Stimulated activated naive B cell treated with anti-CD40 and anti-IgM and Interleukin-4, amounts not matched to agents 10 μg/mL and 1 μg/mL and 100 μg/mL, for 72 hours (primary cell): Measurements from ENCODE around the gene DAPK2.
"Not testable (repeated sequence)": the region's sequence is repeated elsewhere in the genome, so short reads cannot be mapped to it uniquely, and the experiment has no call there.

ENCODE experiments used
- ATAC-seq, 2 donors: fragments of 150-1000 bp; cut with Tn5 transposase; replicated peaks; 2 replicates each; pipeline ENCODE4 v1.10.0; 2021; ENCODE audit warnings: moderate library complexity in 1 of 2
- DNase-seq: peaks from one replicate; pipeline ENCODE4 v3.0.0; 2021
- H3K27ac Mint-ChIP-seq: one replicate; pipeline ENCODE4 v1.8.0; 2022; ENCODE audit warnings: mild to moderate bottlenecking, mixed read lengths
- H3K27me3 Mint-ChIP-seq, 2 donors: one replicate each; pipeline ENCODE4 v1.8.0; 2022; ENCODE audit warnings: mixed read lengths in 2 of 2
- H3K36me3 Mint-ChIP-seq, 2 donors: one replicate each; pipeline ENCODE4 v1.8.0; 2022; ENCODE audit warnings: mixed read lengths in 2 of 2, mild to moderate bottlenecking in 1 of 2
- H3K4me1 Mint-ChIP-seq, 2 donors: one replicate each; pipeline ENCODE4 v1.8.0; 2022; ENCODE audit warnings: mixed read lengths in 2 of 2, mild to moderate bottlenecking in 1 of 2
- H3K4me3 Mint-ChIP-seq, 2 donors: one replicate each; pipeline ENCODE4 v1.8.0; 2022; ENCODE audit warnings: mild to moderate bottlenecking in 2 of 2, mixed read lengths in 2 of 2, moderate library complexity in 1 of 2
- H3K9me3 Mint-ChIP-seq, 2 donors: one replicate each; pipeline ENCODE4 v1.8.0; 2022; ENCODE audit warnings: mixed read lengths in 2 of 2, mild to moderate bottlenecking in 1 of 2

DAPK2 gene

DNA sequence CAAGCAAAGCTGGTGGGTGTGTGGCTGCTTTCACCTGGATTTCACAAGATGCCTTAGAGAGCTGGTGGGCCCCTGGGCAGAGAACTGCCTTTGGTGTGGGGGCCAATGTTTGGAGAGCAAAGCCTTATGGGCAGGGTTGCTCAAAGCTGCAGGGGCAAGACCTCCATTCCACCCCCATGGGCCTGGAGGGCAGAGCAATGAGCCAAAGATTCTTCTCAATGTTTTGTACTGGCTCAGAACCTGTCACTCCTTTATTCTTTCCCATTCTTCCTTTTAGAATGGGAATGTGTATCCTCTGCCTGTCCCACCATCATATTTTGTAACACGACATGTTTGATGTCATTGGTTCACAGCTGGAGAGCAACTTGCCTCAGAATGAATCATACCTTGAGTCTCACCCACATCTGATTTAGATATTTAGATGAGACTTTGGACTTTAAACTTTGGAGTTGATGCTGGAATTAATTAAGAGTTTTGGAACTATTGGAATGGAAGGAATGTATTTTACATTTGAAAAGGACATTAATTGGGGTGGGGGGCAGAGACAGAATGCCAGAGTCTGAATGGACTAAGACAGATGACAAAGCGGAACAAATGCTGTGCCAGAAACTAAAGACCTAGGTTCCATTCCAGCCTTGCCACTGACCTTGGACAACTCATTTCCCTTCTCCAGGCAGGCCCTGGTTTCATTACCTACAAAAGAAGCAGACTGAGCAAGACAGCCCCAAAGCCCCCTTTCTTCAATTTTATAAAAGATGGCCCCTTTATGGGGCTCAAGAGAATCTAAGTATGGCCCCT lies 72.9 kb downstream of the DAPK2 start:
- DNase-seq (no peak), ATAC-seq (no peak)
- Mint-ChIP-seq H3K27ac (no peak overlapping the region), H3K9me3 (no peaks in the 10 kb centered on the region), H3K27me3 (no peaks in the 10 kb centered on the region), H3K4me1 (peaks cover 25 to 42% of the 10 kb centered on the region in 2 donors), H3K36me3 (peaks cover 0 to 3% of the 10 kb centered on the region in 2 donors), H3K4me3 (no peak overlapping the region)

GRCh38 chr15:63972801-63973200 lies 73.5 kb downstream of the DAPK2 start:
- no peak overlapping the region for H3K4me3 Mint-ChIP-seq
- ATAC-seq, result no peak
- peaks cover 25 to 42% of the 10 kb centered on the region in 2 donors for H3K4me1 Mint-ChIP-seq
- H3K36me3 Mint-ChIP-seq, result peaks cover 0 to 3% of the 10 kb centered on the region in 2 donors
- H3K27ac Mint-ChIP-seq, result no peak overlapping the region
- no peaks in the 10 kb centered on the region for H3K9me3 Mint-ChIP-seq
- no peak for DNase-seq
- peaks cover 1% of the 10 kb centered on the region in 2 donors for H3K27me3 Mint-ChIP-seq

DNA sequence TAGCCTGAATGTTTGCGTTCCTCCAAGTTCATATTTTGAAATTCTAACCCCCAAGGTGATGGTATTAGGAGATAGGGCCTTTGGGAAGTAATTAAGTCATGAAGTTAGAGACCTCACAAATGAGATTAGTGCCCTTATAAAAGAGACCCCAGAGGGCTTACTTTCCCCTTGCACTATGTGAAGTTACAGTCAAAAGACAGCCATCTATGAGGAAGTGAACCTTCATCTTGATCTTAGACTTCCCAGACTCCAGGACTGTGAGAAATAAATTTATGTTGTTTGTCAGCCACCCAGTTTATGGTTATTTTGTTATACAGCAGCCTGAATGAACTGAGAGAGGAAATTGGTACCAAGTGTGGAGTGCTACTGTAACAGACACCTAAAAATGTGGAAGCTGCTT lies 74.4 kb downstream of the DAPK2 start:
- Mint-ChIP-seq H3K27ac (peak overlapping the region; percentile 86), H3K4me3 (peak overlapping the region in 1 of 2 donors; percentile 5), H3K27me3 (peaks cover 4 to 6% of the 10 kb centered on the region in 2 donors), H3K9me3 (no peaks in the 10 kb centered on the region), H3K4me1 (peaks cover 25 to 42% of the 10 kb centered on the region in 2 donors), H3K36me3 (peaks cover 0 to 4% of the 10 kb centered on the region in 2 donors)
- DNase-seq (no peak), ATAC-seq (no peak)

DNA sequence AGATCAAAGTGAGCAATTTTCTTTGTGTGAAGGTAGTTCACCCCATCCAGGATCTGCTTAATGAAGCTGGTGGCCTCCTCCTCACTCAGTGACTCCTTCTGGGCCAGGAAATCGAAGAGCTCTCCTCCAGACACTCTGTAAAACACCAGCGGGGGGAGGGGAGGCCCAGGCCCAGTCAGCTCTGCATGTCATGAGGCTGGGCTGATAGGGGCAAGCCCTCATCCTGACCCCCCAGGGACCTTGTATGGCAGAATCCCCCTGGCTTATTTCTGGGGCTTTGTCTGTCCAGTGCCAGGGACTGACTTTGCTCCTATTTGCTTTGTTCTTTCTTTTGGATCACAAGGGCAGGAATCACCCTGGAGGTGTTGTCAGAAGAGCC lies 74.9 kb downstream of the DAPK2 start:
- Mint-ChIP-seq H3K36me3 (peaks cover 0 to 4% of the 10 kb centered on the region in 2 donors), H3K9me3 (no peaks in the 10 kb centered on the region)

DNA sequence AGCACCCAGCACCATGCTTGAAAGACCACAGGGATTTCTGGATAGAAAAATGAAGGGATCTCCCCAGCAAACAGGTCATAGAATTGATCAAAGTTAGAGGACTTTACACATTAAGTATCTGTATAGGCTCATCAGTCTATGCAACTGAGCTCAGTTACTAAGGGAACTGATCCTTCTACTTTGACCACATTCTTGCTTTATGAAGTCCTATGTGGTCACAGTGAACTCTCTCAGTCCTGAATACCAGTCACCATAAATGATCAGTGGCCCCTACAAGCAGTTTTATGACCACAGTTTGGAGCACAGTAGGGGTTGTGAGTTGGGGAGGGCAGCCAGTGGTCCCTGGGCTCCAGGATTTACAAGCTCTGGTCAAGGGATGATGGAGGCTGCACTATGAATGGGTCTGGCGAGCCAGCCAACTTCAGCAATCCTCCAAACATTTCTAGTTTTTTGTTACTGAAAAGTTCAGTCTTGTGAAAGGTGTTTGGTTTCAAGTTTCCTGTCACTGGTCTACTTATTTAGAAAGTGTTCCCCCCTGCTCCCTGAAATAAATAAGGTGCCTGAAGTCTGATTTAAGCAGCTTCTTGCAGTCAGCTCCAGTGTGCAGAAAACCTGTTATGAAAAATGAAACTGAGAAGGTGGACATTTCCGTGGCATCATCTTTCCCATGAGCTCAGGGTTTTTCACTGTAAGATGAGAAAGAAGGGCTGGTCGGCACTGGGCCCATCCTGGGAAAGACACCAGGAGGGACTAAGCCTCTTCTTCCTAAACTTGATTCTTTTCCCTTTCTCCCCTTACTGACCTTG lies 75.5 kb downstream of the DAPK2 start:
- Mint-ChIP-seq H3K4me1 (peaks cover 25 to 42% of the 10 kb centered on the region in 2 donors), H3K27me3 (peaks cover 4 to 6% of the 10 kb centered on the region in 2 donors), H3K27ac (peak overlapping the region; percentile 86), H3K4me3 (peak overlapping the region; percentile 37 to 51), H3K9me3 (no peaks in the 10 kb centered on the region), H3K36me3 (peaks cover 2 to 4% of the 10 kb centered on the region in 2 donors)
- DNase-seq (peak; percentile 39), ATAC-seq (peak; percentile 98)

More for the DNA sequence above, 74.9 kb downstream of the DAPK2 start:
- H3K4me3 Mint-ChIP-seq, result peak overlapping the region; percentile 37 to 51
- ATAC-seq (peak; percentile 15 to 24), DNase-seq (no peak)
- peaks cover 4 to 6% of the 10 kb centered on the region in 2 donors for H3K27me3 Mint-ChIP-seq
- peaks cover 25 to 42% of the 10 kb centered on the region in 2 donors for H3K4me1 Mint-ChIP-seq
- H3K27ac Mint-ChIP-seq, result peak overlapping the region; percentile 86

- no peak overlapping the region for H3K4me3 Mint-ChIP-seq
- no peak for DNase-seq
- H3K9me3 Mint-ChIP-seq, result peaks cover 2% of the 10 kb centered on the region in 2 donors
- peak in 1 of 2 donors; percentile 0 for ATAC-seq
- peak overlapping the region; percentile 42 for H3K27ac Mint-ChIP-seq
- H3K27me3 Mint-ChIP-seq, result peaks cover 4 to 6% of the 10 kb centered on the region in 2 donors
- H3K4me1 Mint-ChIP-seq, result peaks cover 25 to 42% of the 10 kb centered on the region in 2 donors
- H3K36me3 Mint-ChIP-seq, result peaks cover 6 to 8% of the 10 kb centered on the region in 2 donors
These were observed 76.4 kb downstream of the DAPK2 start for GRCh38 chr15:63969652-63970421.

DNA sequence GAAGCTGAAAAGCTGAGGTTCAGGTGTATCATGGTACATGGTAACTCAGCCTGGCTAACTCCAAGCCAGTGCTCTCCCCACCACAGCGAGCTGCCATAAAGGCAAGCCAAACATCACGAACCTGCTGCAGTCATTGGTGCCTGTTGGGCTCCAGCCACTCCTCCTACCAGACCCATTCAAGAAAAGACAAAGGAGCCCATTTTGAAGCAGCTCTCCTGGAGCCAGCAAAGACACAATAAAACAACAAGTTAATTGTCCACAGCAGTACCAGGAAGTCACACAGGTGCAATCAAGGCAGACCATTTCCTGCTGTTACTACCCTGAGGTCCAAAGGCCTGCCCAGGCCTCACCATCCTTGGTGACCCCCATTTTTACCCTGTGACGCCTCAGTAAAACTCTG lies 77.6 kb downstream of the DAPK2 start:
- Mint-ChIP-seq H3K4me3 (no peak overlapping the region), H3K27ac (peak overlapping the region; percentile 32), H3K4me1 (peaks cover 25 to 42% of the 10 kb centered on the region in 2 donors), H3K36me3 (peaks cover 8 to 15% of the 10 kb centered on the region in 2 donors), H3K27me3 (peaks cover 4 to 13% of the 10 kb centered on the region in 2 donors), H3K9me3 (peaks cover 7 to 9% of the 10 kb centered on the region in 2 donors)
- DNase-seq (no peak), ATAC-seq (no peak)

DNA sequence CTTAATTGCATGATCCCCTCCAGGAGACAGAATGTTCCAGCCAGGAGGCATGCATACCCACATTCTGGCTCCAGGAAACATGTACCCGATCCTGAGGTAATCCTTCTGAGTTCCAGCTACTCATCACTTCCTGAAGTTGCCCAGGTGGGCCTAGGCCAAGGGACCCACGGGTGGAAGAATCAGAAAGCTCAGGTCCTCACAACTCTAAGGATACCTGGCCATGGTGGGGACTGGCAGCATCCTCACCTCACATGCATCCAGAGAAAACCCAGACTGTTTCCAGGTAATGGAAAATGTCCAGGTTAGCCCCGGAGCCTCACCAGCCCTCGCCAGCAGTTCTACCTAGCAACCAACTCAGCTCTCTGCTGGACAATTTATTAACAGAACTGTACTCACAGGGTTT lies 78.2 kb downstream of the DAPK2 start:
- Mint-ChIP-seq H3K4me3 (no peak overlapping the region), H3K4me1 (peaks cover 25 to 37% of the 10 kb centered on the region in 2 donors), H3K27ac (no peak overlapping the region), H3K9me3 (peaks cover 9 to 14% of the 10 kb centered on the region in 2 donors), H3K36me3 (peaks cover 12 to 20% of the 10 kb centered on the region in 2 donors), H3K27me3 (peaks cover 4 to 18% of the 10 kb centered on the region in 2 donors)
- ATAC-seq (no peak), DNase-seq (no peak)

DNA sequence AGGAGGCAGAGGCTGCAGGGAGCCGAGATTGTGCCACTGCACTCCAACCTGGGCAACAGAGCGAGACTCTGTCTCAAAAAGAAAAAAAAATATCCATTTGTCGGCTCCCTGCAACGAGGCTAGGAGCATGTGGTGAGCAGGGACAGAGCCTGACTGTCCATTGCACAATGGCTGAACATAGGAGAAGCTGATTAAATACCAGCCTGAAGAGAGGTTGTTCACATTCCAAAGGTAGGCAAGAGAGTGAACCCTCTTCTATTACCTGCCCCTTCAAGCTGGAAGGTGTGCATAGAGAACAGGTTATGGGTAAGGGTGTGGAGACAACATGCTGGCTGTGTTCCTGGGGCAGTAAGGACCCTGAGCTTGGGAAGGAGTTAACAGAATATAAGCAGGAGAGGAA lies 78.7 kb downstream of the DAPK2 start:
- Mint-ChIP-seq H3K27ac (no peak overlapping the region), H3K4me3 (no peak overlapping the region), H3K9me3 (peaks cover 9 to 14% of the 10 kb centered on the region in 2 donors), H3K4me1 (peaks cover 25 to 36% of the 10 kb centered on the region in 2 donors), H3K36me3 (peaks cover 12 to 21% of the 10 kb centered on the region in 2 donors), H3K27me3 (peaks cover 4 to 18% of the 10 kb centered on the region in 2 donors)
- ATAC-seq, result no peak
- no peak for DNase-seq

DNA sequence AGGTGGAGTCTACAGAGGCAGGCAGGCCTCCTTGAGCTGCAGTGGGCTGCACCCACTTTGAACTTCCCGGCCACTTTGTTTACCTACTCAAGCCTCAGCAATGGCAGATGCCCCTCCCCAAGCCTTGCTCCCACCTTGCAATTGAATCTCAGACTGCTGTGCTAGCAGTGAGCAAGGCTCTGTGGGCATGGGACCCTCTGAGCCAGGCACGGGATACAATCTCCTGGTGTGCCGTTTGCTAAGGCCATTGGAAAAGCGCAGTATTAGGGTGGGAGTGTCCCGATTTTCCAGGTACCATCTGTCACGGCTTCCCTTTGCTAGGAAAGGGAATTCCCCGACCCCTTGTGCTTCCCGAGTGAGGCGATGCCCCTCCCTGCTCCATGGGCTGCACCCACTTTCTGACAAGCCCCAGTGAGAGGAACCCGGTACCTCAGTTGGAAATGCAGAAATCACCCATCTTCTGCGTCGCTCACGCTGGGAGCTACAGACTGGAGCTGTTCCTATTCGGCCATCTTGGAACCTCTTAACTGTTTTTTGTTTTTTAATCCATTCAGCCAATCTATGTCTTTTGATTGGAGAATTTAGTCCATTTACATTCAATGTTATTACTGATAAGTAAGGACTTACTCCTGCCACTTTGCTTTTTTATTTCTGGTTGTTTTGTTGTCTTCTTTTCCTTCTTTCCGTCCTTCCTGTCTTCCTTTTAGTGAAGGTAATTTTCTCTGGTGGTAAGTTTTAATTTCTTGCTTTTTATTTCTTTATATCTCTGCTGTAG lies 83.2 kb downstream of the DAPK2 start:
- H3K9me3 Mint-ChIP-seq, result peaks cover 9 to 14% of the 10 kb centered on the region in 2 donors
- not testable (repeated sequence) for ATAC-seq, H3K4me1 Mint-ChIP-seq, H3K27ac Mint-ChIP-seq, H3K4me3 Mint-ChIP-seq, DNase-seq
- peaks cover 9 to 21% of the 10 kb centered on the region in 2 donors for H3K36me3 Mint-ChIP-seq
- peaks cover 8 to 18% of the 10 kb centered on the region in 2 donors for H3K27me3 Mint-ChIP-seq

GRCh38 chr15:63953524-63953923 lies 92.8 kb downstream of the DAPK2 start:
- Mint-ChIP-seq H3K36me3 (no peaks in the 10 kb centered on the region), H3K4me3 (no peak overlapping the region), H3K9me3 (peaks cover 0 to 3% of the 10 kb centered on the region in 2 donors), H3K4me1 (peaks cover 6 to 9% of the 10 kb centered on the region in 2 donors), H3K27me3 (no peaks in the 10 kb centered on the region), H3K27ac (no peak overlapping the region)
- DNase-seq (no peak), ATAC-seq (no peak)

GRCh38 chr15:63950911-63951481 lies 95.3 kb downstream of the DAPK2 start:
- H3K27me3 Mint-ChIP-seq, result no peaks in the 10 kb centered on the region
- no peaks in the 10 kb centered on the region for H3K36me3 Mint-ChIP-seq
- no peak for ATAC-seq
- no peaks in the 10 kb centered on the region for H3K9me3 Mint-ChIP-seq
- no peak overlapping the region for H3K27ac Mint-ChIP-seq
- H3K4me3 Mint-ChIP-seq, result no peak overlapping the region
- peaks cover 10 to 12% of the 10 kb centered on the region in 2 donors for H3K4me1 Mint-ChIP-seq
- DNase-seq, result no peak

DNA sequence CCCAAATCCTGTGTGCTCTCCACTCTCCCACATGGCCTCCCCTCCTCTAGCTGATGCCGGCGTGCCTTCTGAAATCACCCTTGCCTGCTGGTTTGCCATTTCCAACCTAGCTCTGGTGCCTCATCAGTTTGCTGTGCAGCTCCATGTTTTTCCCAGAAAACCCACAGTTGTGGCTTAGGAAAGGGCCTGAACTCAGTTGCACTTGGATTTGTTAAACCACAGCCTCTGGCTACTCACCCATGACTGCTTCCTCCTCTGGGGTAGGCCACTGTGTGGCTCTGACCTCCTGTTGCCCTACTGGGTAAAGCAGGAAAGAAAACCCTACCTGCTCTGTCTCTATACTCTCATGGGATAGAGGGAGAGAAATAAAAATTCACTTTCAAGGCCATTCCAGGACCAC lies 97.3 kb downstream of the DAPK2 start:
- Mint-ChIP-seq H3K36me3 (no peaks in the 10 kb centered on the region), H3K4me3 (no peak overlapping the region), H3K4me1 (peaks cover 13 to 26% of the 10 kb centered on the region in 2 donors), H3K27ac (no peak overlapping the region), H3K27me3 (no peaks in the 10 kb centered on the region), H3K9me3 (no peaks in the 10 kb centered on the region)
- DNase-seq (no peak), ATAC-seq (no peak)
